Measurements from ENCODE around the gene FAM107A. TPM values are rescaled to one million over a fixed set of nuclear protein-coding genes. Genes with fewer than 3 reads are reported as not detected.

FAM107A gene
- polyA plus RNA-seq, 2 donors = 6.3 to 7.2 TPM

- H3K9me3 ChIP-seq (ENCODE audit: control insufficient read depth in 2 of 2, insufficient read depth in 1 of 2, low read depth in 1 of 2, low read length in 1 of 2) = peaks cover 0 to 3% of the 10 kb centered on the region in 2 donors
- peak overlapping the region; percentile 44 to 78 for H3K4me3 ChIP-seq (ENCODE audit: low read depth in 1 of 2, low read length in 2 of 2)
- peaks cover 0 to 5% of the 10 kb centered on the region in 2 donors for H3K4me1 ChIP-seq (ENCODE audit: control insufficient read depth in 2 of 2, insufficient read depth in 2 of 2, low read length in 1 of 2)
- 24 to 27% methylated on average over 10 of the region's 10 CpGs for WGBS, 2 donors
- peak overlapping the region; percentile 81 to 84 for H3K27ac ChIP-seq (ENCODE audit: low read depth in 2 of 2, low read length in 1 of 2)
- peaks cover 0 to 4% of the 10 kb centered on the region in 2 donors for H3K27me3 ChIP-seq (ENCODE audit: control insufficient read depth in 1 of 2, insufficient read depth in 2 of 2, low read length in 2 of 2)
- no peaks in the 10 kb centered on the region for H3K36me3 ChIP-seq (ENCODE audit: control insufficient read depth in 2 of 2, insufficient read depth in 2 of 2, low read length in 1 of 2)
Measured at GRCh38 chr3:58584690-58585004, 7.5 kb upstream of the FAM107A start.

GRCh38 chr3:58581328-58582091, 4.3 kb upstream of the FAM107A start:
- Histone ChIP-seq H3K4me1 (ENCODE audit: control insufficient read depth in 2 of 2, insufficient read depth in 2 of 2, low read length in 1 of 2) (peaks cover 0 to 5% of the 10 kb centered on the region in 2 donors), H3K4me3 (ENCODE audit: low read depth in 1 of 2, low read length in 2 of 2) (no peak overlapping the region), H3K27me3 (ENCODE audit: control insufficient read depth in 1 of 2, insufficient read depth in 2 of 2, low read length in 2 of 2) (no peaks in the 10 kb centered on the region), H3K9me3 (ENCODE audit: control insufficient read depth in 2 of 2, insufficient read depth in 1 of 2, low read depth in 1 of 2, low read length in 1 of 2) (peaks cover 0 to under 1% of the 10 kb centered on the region in 2 donors), H3K36me3 (ENCODE audit: control insufficient read depth in 2 of 2, insufficient read depth in 2 of 2, low read length in 1 of 2) (no peaks in the 10 kb centered on the region), H3K27ac (ENCODE audit: low read depth in 2 of 2, low read length in 1 of 2) (no peak overlapping the region)
- WGBS, 2 donors = 44 to 46% methylated on average over 11 of the region's 11 CpGs

GRCh38 chr3:58580826-58581327, 3.7 kb upstream of the FAM107A start:
- WGBS, 2 donors = 65% methylated on average over 4 of the region's 4 CpGs
- no peaks in the 10 kb centered on the region for H3K36me3 ChIP-seq (ENCODE audit: control insufficient read depth in 2 of 2, insufficient read depth in 2 of 2, low read length in 1 of 2)
- H3K27ac ChIP-seq (ENCODE audit: low read depth in 2 of 2, low read length in 1 of 2) = no peak overlapping the region
- H3K27me3 ChIP-seq (ENCODE audit: control insufficient read depth in 1 of 2, insufficient read depth in 2 of 2, low read length in 2 of 2) = no peaks in the 10 kb centered on the region
- H3K4me3 ChIP-seq (ENCODE audit: low read depth in 1 of 2, low read length in 2 of 2) = no peak overlapping the region
- no peaks in the 10 kb centered on the region for H3K9me3 ChIP-seq (ENCODE audit: control insufficient read depth in 2 of 2, insufficient read depth in 1 of 2, low read depth in 1 of 2, low read length in 1 of 2)
- peaks cover 0 to 3% of the 10 kb centered on the region in 2 donors for H3K4me1 ChIP-seq (ENCODE audit: control insufficient read depth in 2 of 2, insufficient read depth in 2 of 2, low read length in 1 of 2)

- no peak overlapping the region for H3K4me3 ChIP-seq (ENCODE audit: low read depth in 1 of 2, low read length in 2 of 2)
- no peak overlapping the region for H3K27ac ChIP-seq (ENCODE audit: low read depth in 2 of 2, low read length in 1 of 2)
- WGBS, 2 donors = 95 to 99% methylated on average over 5 of the region's 5 CpGs
- H3K4me1 ChIP-seq (ENCODE audit: control insufficient read depth in 2 of 2, insufficient read depth in 2 of 2, low read length in 1 of 2) = no peaks in the 10 kb centered on the region
- no peaks in the 10 kb centered on the region for H3K27me3 ChIP-seq (ENCODE audit: control insufficient read depth in 1 of 2, insufficient read depth in 2 of 2, low read length in 2 of 2)
- H3K9me3 ChIP-seq (ENCODE audit: control insufficient read depth in 2 of 2, insufficient read depth in 1 of 2, low read depth in 1 of 2, low read length in 1 of 2) = no peaks in the 10 kb centered on the region
- no peaks in the 10 kb centered on the region for H3K36me3 ChIP-seq (ENCODE audit: control insufficient read depth in 2 of 2, insufficient read depth in 2 of 2, low read length in 1 of 2)
Measured at GRCh38 chr3:58578873-58579272, 1.7 kb upstream of the FAM107A start.

- Histone ChIP-seq H3K4me3 (ENCODE audit: low read depth in 1 of 2, low read length in 2 of 2) (peak overlapping the region; percentile 23 to 39), H3K27me3 (ENCODE audit: control insufficient read depth in 1 of 2, insufficient read depth in 2 of 2, low read length in 2 of 2) (no peaks in the 10 kb centered on the region), H3K27ac (ENCODE audit: low read depth in 2 of 2, low read length in 1 of 2) (peak overlapping the region; percentile 74 to 75), H3K4me1 (ENCODE audit: control insufficient read depth in 2 of 2, insufficient read depth in 2 of 2, low read length in 1 of 2) (no peaks in the 10 kb centered on the region), H3K36me3 (ENCODE audit: control insufficient read depth in 2 of 2, insufficient read depth in 2 of 2, low read length in 1 of 2) (no peaks in the 10 kb centered on the region), H3K9me3 (ENCODE audit: control insufficient read depth in 2 of 2, insufficient read depth in 1 of 2, low read depth in 1 of 2, low read length in 1 of 2) (no peaks in the 10 kb centered on the region)
- 41 to 47% methylated on average over 6 of the region's 6 CpGs for WGBS, 2 donors
Measured at GRCh38 chr3:58576716-58577115, 475 bp downstream of the FAM107A start.

- WGBS, 2 donors = 41 to 42% methylated on average over 8 of the region's 8 CpGs
- H3K9me3 ChIP-seq (ENCODE audit: control insufficient read depth in 2 of 2, insufficient read depth in 1 of 2, low read depth in 1 of 2, low read length in 1 of 2) = no peaks in the 10 kb centered on the region
- peak overlapping the region; percentile 26 to 74 for H3K27ac ChIP-seq (ENCODE audit: low read depth in 2 of 2, low read length in 1 of 2)
- H3K36me3 ChIP-seq (ENCODE audit: control insufficient read depth in 2 of 2, insufficient read depth in 2 of 2, low read length in 1 of 2) = no peaks in the 10 kb centered on the region
- H3K4me3 ChIP-seq (ENCODE audit: low read depth in 1 of 2, low read length in 2 of 2) = no peak overlapping the region
- no peaks in the 10 kb centered on the region for H3K4me1 ChIP-seq (ENCODE audit: control insufficient read depth in 2 of 2, insufficient read depth in 2 of 2, low read length in 1 of 2)
- no peaks in the 10 kb centered on the region for H3K27me3 ChIP-seq (ENCODE audit: control insufficient read depth in 1 of 2, insufficient read depth in 2 of 2, low read length in 2 of 2)
Measured at GRCh38 chr3:58575971-58576652, 1.1 kb downstream of the FAM107A start.

GRCh38 chr3:58574682-58575081, 2.5 kb downstream of the FAM107A start:
- Histone ChIP-seq H3K36me3 (ENCODE audit: control insufficient read depth in 2 of 2, insufficient read depth in 2 of 2, low read length in 1 of 2) (no peaks in the 10 kb centered on the region), H3K9me3 (ENCODE audit: control insufficient read depth in 2 of 2, insufficient read depth in 1 of 2, low read depth in 1 of 2, low read length in 1 of 2) (no peaks in the 10 kb centered on the region), H3K4me3 (ENCODE audit: low read depth in 1 of 2, low read length in 2 of 2) (no peak overlapping the region), H3K27ac (ENCODE audit: low read depth in 2 of 2, low read length in 1 of 2) (no peak overlapping the region), H3K27me3 (ENCODE audit: control insufficient read depth in 1 of 2, insufficient read depth in 2 of 2, low read length in 2 of 2) (no peaks in the 10 kb centered on the region), H3K4me1 (ENCODE audit: control insufficient read depth in 2 of 2, insufficient read depth in 2 of 2, low read length in 1 of 2) (no peaks in the 10 kb centered on the region)
- 79 to 82% methylated on average over 4 of the region's 4 CpGs for WGBS, 2 donors

- Histone ChIP-seq H3K36me3 (ENCODE audit: control insufficient read depth in 2 of 2, insufficient read depth in 2 of 2, low read length in 1 of 2) (no peaks in the 10 kb centered on the region), H3K9me3 (ENCODE audit: control insufficient read depth in 2 of 2, insufficient read depth in 1 of 2, low read depth in 1 of 2, low read length in 1 of 2) (no peaks in the 10 kb centered on the region), H3K27me3 (ENCODE audit: control insufficient read depth in 1 of 2, insufficient read depth in 2 of 2, low read length in 2 of 2) (no peaks in the 10 kb centered on the region), H3K4me3 (ENCODE audit: low read depth in 1 of 2, low read length in 2 of 2) (no peak overlapping the region), H3K4me1 (ENCODE audit: control insufficient read depth in 2 of 2, insufficient read depth in 2 of 2, low read length in 1 of 2) (no peaks in the 10 kb centered on the region), H3K27ac (ENCODE audit: low read depth in 2 of 2, low read length in 1 of 2) (no peak overlapping the region)
- WGBS, 2 donors = 80 to 82% methylated on average over 3 of the region's 3 CpGs
Measured at GRCh38 chr3:58574106-58574505, 3.1 kb downstream of the FAM107A start.

GRCh38 chr3:58573640-58574039, 3.6 kb downstream of the FAM107A start:
- H3K4me1 ChIP-seq (ENCODE audit: control insufficient read depth in 2 of 2, insufficient read depth in 2 of 2, low read length in 1 of 2) = peaks cover 0 to 3% of the 10 kb centered on the region in 2 donors
- H3K27ac ChIP-seq (ENCODE audit: low read depth in 2 of 2, low read length in 1 of 2) = no peak overlapping the region
- no peaks in the 10 kb centered on the region for H3K27me3 ChIP-seq (ENCODE audit: control insufficient read depth in 1 of 2, insufficient read depth in 2 of 2, low read length in 2 of 2)
- 37 to 49% methylated on average over 6 of the region's 6 CpGs for WGBS, 2 donors
- no peaks in the 10 kb centered on the region for H3K9me3 ChIP-seq (ENCODE audit: control insufficient read depth in 2 of 2, insufficient read depth in 1 of 2, low read depth in 1 of 2, low read length in 1 of 2)
- H3K36me3 ChIP-seq (ENCODE audit: control insufficient read depth in 2 of 2, insufficient read depth in 2 of 2, low read length in 1 of 2) = no peaks in the 10 kb centered on the region
- H3K4me3 ChIP-seq (ENCODE audit: low read depth in 1 of 2, low read length in 2 of 2) = no peak overlapping the region
